GM20000 (cell line): ENCODE measurements around the gene TCEANC.
"Not testable (repeated sequence)": the region's sequence is repeated elsewhere in the genome, so short reads cannot be mapped to it uniquely, and the experiment has no call there.

Source experiments
- DNase-seq: peaks from one replicate; pipeline ENCODE4 v3.0.0; 2012; ENCODE audit warnings: low spot score
- TF ChIP-seq, protein P1 (sequence below): IDR thresholded peaks from 2 replicates; pipeline ENCODE4 v1.5.1; 2012; ENCODE audit warnings: mild to moderate bottlenecking, control low read depth; ENCODE audit errors: extremely low read depth, missing control alignments

Gene TCEANC

DNA sequence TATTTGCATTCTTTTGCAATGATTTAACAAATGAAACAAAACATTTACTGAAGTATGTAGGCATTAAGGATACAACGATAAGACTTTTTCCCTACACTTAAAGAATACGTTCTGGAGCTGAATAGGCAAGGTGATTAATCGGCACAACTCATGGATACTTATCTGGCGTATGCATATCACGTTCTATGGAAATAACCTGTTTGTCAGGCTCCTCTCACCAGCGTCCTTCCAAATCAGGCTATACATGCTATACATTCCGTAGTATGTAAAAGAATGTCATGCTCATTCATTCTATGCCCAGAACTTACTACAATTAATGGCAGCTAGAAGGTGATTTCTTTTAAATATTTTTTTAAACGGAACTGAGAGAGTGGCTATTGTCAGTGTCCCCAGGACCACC is 25.6 kb upstream of the TCEANC start:
- TF ChIP-seq, protein P1, sequence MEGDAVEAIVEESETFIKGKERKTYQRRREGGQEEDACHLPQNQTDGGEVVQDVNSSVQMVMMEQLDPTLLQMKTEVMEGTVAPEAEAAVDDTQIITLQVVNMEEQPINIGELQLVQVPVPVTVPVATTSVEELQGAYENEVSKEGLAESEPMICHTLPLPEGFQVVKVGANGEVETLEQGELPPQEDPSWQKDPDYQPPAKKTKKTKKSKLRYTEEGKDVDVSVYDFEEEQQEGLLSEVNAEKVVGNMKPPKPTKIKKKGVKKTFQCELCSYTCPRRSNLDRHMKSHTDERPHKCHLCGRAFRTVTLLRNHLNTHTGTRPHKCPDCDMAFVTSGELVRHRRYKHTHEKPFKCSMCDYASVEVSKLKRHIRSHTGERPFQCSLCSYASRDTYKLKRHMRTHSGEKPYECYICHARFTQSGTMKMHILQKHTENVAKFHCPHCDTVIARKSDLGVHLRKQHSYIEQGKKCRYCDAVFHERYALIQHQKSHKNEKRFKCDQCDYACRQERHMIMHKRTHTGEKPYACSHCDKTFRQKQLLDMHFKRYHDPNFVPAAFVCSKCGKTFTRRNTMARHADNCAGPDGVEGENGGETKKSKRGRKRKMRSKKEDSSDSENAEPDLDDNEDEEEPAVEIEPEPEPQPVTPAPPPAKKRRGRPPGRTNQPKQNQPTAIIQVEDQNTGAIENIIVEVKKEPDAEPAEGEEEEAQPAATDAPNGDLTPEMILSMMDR, result no peak
- DNase-seq, result no peak

DNA sequence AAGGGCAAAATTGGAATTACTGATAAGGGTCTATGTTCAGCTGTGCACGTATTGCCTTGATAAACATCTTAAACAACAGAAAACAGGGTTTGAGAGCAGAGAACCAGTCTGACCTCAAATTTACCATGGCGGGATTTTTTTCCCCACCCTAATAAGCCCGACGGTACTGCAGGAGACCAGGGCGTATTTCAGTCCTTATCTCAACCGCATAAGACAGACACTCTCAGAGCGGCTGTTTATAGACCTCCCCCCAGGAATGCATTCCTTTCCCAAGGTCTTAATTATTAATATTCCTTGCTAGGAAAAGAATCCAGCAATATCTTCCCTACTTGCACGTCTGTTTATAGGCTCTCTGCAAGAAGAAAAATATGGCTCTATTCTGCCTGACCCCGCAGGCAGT is 15.7 kb upstream of the TCEANC start:
- DNase-seq, result not testable (repeated sequence)

DNA sequence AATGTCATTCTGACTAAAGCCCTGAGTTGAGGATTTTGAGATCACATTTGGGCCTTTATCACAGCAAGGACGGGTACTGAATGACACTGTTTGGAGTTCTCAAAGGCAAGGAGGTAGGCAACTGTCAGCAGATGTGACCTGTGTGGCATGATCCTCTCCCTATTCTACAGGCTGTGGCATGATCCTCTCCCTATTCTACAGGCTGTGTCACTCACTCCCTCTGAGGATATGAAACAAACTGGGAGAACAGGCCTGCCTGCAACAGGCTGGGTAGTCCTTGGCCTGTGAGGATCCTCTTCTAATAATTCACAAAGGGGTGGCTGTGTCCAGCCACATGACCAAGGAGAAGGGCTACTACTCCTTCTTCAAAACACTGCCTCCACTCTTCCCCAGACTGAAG is 14.9 kb upstream of the TCEANC start:
- DNase-seq, result no peak
- TF ChIP-seq, protein P1, result no peak

GRCh38 chrX:13638826-13639225 is 14.1 kb upstream of the TCEANC start:
- no peak for DNase-seq
- TF ChIP-seq, protein P1, result no peak

GRCh38 chrX:13641684-13642083 is 11.3 kb upstream of the TCEANC start:
- not testable (repeated sequence) for DNase-seq

- TF ChIP-seq, protein P1, result no peak
- no peak for DNase-seq
Measured at GRCh38 chrX:13645464-13646153, 7.3 kb upstream of the TCEANC start.

GRCh38 chrX:13646154-13646549 is 6.8 kb upstream of the TCEANC start:
- TF ChIP-seq, protein P1, result peak; percentile 68
- peak; percentile 8 for DNase-seq

DNA sequence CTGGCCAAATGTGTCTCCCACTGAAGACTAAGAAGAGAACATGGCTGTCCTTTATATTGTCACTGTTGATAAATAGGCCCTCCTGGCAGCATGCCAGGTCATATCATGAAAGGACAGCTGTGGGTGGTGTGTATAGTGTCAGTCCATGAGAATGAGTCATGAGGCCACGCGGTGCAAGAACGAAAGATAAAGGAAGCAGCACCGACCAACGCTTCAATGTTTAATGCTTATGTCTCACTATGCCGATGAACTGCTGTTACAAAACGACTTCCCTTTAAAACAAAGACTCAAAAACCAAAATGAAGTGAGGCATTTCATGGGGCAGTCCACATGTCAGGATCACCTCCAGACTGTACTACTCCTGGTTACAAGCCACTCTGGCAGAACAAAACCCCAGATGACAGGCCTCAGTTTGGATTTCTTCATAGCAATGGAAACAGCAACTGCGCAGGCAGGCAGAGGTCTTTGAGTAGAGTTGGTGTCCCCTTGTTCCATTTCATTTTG is 5.2 kb upstream of the TCEANC start:
- no peak for DNase-seq
- TF ChIP-seq, protein P1, result no peak

DNA sequence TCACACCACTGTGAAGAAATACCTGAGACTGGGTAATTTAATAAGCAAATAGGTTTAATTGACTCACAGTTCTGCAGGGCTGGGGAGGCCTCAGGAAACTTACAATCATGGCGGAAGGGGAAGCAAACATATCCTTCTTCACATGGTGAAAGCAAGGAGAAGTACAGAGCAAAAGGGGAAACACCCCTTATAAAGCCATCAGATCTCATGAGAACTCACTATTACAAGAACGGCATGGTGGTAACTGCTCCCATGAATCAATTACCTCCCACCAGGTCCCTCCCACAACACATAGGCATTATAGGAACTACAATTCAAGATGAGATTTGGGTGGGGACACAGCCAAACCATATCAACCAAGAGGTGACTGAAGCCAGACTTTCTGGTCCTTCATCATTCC is 4.6 kb upstream of the TCEANC start:
- DNase-seq, result not testable (repeated sequence)
